ENCODE data around the gene SFI1.
"Not testable (repeated sequence)": the region's sequence is repeated elsewhere in the genome, so short reads cannot be mapped to it uniquely, and the experiment has no call there.

Gene SFI1, protein sequence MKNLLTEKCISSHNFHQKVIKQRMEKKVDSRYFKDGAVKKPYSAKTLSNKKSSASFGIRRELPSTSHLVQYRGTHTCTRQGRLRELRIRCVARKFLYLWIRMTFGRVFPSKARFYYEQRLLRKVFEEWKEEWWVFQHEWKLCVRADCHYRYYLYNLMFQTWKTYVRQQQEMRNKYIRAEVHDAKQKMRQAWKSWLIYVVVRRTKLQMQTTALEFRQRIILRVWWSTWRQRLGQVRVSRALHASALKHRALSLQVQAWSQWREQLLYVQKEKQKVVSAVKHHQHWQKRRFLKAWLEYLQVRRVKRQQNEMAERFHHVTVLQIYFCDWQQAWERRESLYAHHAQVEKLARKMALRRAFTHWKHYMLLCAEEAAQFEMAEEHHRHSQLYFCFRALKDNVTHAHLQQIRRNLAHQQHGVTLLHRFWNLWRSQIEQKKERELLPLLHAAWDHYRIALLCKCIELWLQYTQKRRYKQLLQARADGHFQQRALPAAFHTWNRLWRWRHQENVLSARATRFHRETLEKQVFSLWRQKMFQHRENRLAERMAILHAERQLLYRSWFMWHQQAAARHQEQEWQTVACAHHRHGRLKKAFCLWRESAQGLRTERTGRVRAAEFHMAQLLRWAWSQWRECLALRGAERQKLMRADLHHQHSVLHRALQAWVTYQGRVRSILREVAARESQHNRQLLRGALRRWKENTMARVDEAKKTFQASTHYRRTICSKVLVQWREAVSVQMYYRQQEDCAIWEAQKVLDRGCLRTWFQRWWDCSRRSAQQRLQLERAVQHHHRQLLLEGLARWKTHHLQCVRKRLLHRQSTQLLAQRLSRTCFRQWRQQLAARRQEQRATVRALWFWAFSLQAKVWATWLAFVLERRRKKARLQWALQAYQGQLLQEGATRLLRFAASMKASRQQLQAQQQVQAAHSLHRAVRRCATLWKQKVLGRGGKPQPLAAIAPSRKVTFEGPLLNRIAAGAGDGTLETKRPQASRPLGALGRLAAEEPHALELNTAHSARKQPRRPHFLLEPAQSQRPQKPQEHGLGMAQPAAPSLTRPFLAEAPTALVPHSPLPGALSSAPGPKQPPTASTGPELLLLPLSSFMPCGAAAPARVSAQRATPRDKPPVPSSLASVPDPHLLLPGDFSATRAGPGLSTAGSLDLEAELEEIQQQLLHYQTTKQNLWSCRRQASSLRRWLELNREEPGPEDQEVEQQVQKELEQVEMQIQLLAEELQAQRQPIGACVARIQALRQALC
- 62.6 to 172 reads per million in 2 experiments for total RNA-seq

DNA sequence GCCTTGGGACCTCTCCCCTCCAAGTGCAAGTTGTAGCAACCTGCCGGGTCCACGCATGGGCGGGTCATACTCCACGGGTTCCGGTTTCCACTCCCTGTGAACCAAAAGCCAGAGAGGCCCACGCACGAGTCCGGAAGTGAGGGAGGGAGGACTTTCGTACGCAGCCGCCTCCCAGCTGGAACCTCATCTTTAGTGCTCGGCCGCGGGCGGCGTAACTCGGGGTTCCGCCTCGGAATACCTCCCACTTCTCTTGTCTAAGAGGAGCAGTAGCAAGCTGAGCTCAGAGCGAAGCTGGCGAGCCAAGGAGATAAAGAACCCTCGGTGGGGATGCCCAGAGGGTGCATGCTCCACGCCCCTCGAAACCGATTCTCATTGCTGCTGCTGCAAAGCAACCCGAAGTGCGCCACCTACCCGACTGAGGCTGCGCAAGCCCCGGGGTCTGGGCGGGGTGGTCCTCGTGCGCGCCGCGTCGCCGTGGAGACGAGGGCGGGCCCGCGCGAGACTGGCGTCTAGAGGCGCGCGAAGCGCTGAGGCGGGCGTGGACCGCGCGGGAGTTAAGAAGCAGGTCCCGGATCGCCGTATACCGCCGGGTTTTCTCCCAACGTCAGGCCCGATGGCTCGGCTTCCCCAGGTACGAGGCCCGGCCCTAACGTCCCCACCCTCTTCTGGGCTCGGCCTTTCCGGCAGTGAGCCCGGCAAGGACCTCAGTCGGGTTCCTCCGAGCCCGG is at the start of gene SFI1:
SFI1 (plus strand) TSS at position 530 of the 728 bp plus-strand sequence. CDS start 11,749 bp downstream, outside the sequence.
- peak; percentile 95 for DNase-seq (ENCODE audit: low read depth)

DNA sequence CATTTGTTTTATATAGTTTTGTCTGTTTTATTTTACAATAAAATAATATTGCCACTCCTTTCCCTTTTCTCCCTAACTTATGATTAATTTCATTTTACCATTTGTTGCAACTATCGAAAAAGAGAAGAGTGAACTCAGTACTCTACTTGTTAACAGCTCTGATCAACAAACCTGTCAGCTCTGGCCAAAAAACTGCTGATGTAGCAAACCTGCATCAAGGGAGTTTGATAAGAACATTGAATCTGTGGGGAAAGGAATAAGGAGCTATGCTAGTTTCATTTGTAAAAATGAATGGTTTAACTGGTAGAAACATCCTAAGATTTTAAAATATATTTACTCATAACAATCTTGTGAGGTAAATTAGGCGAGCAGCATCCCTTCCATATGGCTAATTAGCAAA is 49.6 kb upstream of the SFI1 start:
- DNase-seq (ENCODE audit: low read depth) = no peak

GRCh38 chr22:31447337-31447736 is 49.0 kb upstream of the SFI1 start:
- DNase-seq (ENCODE audit: low read depth) = no peak

DNA sequence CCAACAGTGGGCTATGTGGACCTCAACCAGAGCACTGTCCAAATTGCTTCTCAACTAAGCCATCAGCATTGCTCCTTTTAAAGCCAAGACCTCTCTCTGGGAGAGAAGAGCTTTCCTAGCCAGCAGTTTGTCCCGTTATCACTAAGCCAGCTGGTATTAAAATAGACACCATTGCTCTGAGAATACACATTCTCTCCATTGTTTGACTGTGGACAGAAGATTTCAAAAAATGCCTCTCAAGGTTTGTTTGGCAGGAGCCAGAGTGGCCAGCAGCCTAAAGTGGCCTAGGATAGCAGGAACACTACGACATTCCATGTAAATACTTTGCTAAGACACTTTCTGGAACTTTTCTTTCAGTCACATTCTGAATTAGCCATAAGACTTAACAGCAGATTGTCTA is 48.0 kb upstream of the SFI1 start:
- no peak for DNase-seq (ENCODE audit: low read depth)

- DNase-seq (ENCODE audit: low read depth) = no peak
These were observed 46.8 kb upstream of the SFI1 start for GRCh38 chr22:31449506-31449905.

DNA sequence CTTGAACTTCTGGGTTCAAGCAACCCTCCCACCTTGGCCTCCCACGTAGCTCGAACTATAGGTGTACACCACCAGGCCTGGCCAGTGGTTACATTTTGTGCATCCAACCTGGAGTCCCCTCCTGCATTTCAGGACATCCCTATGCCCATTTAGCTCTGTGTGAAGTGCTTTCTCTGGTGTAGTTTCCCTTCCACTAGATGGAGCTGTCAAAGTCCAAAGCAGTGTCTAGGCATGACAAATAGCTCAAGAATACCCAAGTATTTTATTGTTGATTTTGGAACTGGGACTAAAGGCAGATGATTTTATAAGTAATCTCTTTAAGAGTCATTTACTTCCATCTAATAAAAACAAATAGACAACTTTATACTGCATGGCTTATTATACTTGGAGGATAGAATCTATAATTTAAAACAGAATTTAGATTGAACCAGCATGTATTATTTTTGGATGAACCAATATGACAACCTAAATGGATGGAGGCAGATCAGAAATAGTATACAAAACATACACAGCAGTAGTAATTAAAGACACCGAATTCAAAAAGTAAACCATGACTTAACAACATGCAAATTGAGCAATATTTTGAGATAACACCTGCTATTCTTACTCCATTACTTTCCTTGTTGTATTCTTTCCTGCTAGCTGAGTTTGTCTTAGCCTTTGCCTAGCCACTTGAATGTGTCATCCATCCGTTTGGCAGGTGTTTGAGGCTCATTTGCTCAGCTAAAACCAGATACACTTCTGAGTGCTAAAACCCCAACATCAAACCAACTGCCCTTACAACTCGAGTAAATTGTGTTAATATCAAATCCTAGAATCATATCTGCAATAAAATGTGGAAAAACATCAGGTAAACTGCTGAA is 44.4 kb upstream of the SFI1 start:
- no peak for DNase-seq (ENCODE audit: low read depth)

GRCh38 chr22:31461699-31462098 is 34.6 kb upstream of the SFI1 start:
- DNase-seq (ENCODE audit: low read depth) = no peak

DNA sequence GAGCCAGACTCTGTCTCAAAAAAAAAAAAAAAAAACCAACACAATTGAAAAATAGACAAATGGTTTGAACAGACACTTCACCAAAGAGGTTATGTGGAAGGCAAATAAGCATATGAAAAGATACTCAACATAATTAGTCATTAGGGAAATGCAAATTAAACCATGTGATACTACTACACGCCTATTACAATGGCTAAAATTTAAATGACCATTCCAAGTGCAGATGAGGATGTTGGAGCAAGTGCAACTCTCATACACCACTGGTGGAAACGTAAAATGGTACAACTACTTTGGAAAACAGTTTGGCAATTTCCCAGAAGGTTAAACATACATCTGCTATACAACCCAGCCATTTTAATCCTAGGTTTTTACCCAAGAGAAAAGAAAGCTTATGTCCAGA is 31.0 kb upstream of the SFI1 start:
- DNase-seq (ENCODE audit: low read depth) = no peak

DNA sequence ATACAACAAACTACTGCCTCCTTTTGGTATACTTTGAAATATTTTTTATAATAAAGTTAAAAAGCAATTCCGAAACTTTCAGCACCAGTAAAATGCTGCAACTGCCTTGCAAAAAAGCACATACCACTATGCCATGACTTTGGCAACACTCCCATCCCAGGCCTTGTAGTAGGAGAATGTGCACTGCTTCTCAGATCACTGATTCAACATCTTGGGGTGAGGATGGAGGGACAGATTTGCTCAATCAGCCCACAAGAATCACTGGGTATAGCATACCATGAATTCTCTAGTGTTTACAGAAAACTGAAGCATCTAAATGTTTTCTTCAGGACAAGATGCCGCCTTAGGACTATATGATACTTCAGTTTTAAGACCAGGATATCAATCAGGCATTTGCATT is 21.6 kb upstream of the SFI1 start:
- DNase-seq (ENCODE audit: low read depth) = no peak

DNA sequence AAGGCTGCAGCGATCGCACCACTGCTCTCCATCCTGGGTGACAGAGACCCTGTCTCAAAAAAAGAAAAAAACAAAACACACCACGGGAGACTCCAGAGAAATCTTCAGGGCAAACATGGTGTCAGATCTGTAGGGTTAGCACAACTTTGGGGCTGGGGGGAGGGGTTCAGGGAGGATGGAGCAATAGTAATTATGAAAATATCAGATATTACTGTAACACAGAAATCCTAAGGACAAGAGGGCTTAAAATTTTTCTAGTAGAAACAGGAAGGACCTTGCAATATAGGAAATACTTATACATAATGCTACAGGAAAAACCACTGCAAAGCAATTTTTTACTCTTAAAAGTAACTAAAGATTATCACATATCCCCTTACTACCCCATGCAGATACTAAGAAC is 20.5 kb upstream of the SFI1 start:
- DNase-seq (ENCODE audit: low read depth) = no peak

DNA sequence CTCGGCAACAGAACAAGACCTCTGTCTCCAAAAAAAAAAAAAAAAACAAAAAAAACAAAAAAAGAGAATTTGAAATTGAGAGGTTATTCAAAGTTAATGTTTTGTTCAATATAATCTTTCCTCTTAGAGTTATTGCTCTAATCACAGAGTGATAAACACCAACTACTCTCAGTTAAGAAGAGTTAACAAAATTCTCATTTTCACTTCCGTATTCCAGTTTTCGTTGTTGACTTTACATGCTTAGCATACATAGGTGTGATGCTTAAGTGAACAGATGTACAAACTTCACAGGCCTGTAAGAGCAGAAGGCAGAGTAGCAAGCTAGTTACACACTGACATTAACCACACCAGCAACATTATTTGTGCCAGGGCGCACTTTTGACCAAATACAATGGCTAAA is 19.0 kb upstream of the SFI1 start:
- DNase-seq (ENCODE audit: low read depth) = no peak

GRCh38 chr22:31481129-31481528 is 15.2 kb upstream of the SFI1 start:
- no peak for DNase-seq (ENCODE audit: low read depth)

GRCh38 chr22:31482470-31482869 is 13.9 kb upstream of the SFI1 start:
- DNase-seq (ENCODE audit: low read depth) = not testable (repeated sequence)

- DNase-seq (ENCODE audit: low read depth) = not testable (repeated sequence)
These were observed 10.0 kb upstream of the SFI1 start for GRCh38 chr22:31486369-31486768.

DNA sequence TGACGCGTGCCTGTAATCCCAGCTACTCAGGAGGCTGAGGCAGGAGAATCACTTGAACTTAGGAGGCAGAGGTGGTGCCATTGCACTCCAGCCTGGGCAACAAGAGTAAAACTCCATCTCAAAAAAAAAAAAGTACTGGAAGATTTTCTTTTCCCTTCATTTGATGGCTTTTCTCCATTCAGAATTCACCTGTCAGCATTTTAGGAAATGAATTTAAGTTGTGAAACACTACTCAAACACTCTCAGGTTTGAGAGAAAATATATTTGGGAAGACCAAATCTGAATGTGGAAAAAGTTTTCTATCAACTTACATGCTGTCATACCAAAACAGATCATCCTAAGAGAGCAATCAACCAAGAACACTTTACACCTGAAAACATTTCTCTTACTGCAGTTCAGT is 9.4 kb upstream of the SFI1 start:
- no peak for DNase-seq (ENCODE audit: low read depth)

DNA sequence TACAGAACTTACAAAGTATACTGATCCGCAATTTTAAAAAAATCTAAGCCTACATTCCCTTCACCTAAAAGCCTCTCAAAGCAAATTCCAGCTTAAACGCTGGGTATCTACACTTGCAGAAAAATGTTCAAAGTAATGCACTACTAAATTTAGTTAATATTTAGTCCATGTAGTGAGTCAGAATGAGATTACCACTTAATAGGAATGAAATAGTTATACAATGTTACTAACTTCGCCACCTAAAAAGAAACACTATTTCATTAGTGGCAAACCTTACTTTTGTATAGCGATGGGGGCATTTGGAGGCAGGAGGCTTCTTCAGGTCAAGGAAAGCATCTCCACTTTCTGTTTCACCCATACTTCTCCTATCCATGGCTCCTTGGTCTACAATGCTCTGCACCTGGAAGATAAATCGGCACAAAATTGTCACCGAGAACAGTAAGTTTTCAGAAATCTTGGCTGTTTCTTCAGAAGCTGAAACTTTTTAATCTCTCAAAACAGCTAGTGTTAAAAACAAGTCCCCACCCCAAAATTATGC is 7.9 kb upstream of the SFI1 start:
- DNase-seq (ENCODE audit: low read depth) = no peak

- peak; percentile 6 for DNase-seq (ENCODE audit: low read depth)
These were observed 7.2 kb upstream of the SFI1 start for GRCh38 chr22:31488988-31489617.

- peak; percentile 76 for DNase-seq (ENCODE audit: low read depth)
These were observed 6.5 kb upstream of the SFI1 start, which contains the start of gene EIF4ENIF1 for GRCh38 chr22:31489632-31490495. TSS of gene EIF4ENIF1 (minus strand) at chr22:31489842. CDS start at chr22:31488718, 1,124 bp downstream.

DNA sequence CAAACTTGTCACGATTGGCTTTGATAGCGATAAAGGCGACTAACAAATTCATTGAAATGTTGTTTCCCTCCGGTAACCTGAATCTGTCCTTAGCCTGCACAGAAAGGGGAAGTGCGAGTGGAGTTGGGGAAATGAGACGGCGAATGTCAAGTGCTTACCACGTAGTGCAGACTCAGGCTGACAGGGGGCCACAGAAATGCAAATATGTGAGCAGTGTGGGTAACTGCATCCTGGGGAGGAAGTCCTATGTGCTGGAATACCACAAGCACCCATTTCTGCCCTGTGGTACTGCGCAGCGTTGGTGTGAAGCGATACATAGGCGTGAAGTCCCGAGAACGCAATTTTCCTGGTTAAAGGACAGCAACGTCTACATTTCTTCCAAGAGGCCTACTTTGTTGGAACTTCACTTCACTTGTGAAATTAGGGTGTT is 5.8 kb upstream of the SFI1 start:
- DNase-seq (ENCODE audit: low read depth) = peak; percentile 43

Measured in T follicular helper cell (primary cell).